ENCODE results near the gene FLOT1. TPM values are rescaled to one million over a fixed set of nuclear protein-coding genes. Genes with fewer than 3 reads are reported as not detected.

Gene FLOT1
- polyA plus RNA-seq, 3 donors, result 87.0 to 229 (median 221) TPM

DNA sequence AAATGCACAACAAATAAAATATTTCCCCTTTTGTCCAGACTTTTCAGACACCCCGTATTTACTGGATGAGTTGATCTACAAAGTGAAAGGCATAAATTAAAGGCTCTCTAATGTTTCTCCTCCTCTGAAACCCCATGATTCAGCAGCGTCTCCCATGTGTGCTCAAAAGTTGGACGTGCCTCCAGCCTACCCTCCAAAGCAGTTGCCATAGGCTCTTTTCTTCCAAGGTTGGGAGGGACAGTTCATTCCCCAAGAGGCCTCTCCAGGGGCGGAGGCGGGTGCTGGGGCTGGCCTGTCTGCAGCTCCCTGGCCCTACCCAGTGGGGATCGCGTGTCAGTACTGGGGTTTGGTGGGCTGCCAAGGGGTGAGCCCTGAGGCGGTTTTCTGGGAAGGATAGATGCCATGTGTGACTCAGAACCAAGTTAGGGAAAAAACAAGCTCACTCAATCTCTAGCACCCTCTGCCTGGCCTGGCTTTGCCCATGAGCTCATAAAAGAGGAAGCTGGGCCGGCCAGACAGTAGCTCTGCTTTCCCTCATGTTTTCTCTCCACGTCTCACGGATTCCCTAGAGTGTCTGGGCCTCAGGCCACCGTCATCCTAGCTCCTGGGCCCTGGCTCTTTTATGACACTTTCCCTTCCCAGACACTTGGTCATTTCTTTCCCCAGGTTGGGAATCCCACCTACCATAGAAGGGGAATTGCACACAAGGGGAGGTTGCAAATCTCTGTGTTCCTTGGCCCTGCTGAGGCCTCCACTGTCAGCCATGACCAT, 9.9 kb upstream of the FLOT1 start:
- 31 to 68% (median 35%) methylated on average over 12 of the region's 12 CpGs for WGBS, 3 donors
- H3K27ac ChIP-seq (ENCODE audit: low read depth, low read length), result peak overlapping the region; percentile 29

DNA sequence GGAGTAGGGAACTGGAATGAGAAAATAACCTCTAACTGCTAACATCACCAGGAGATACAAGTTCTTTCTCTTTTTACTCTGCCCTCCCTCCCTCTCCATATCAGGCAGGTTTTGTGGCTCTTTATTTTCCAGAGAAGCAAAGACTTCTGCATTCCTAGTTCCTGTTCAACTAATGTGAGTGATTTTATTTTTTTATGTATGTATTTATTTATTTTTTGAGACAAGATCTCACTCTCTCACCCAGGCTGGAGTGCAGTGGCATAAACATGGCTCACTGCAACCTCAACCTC, 7.8 kb upstream of the FLOT1 start:
- no peak overlapping the region for H3K27ac ChIP-seq (ENCODE audit: low read depth, low read length)

DNA sequence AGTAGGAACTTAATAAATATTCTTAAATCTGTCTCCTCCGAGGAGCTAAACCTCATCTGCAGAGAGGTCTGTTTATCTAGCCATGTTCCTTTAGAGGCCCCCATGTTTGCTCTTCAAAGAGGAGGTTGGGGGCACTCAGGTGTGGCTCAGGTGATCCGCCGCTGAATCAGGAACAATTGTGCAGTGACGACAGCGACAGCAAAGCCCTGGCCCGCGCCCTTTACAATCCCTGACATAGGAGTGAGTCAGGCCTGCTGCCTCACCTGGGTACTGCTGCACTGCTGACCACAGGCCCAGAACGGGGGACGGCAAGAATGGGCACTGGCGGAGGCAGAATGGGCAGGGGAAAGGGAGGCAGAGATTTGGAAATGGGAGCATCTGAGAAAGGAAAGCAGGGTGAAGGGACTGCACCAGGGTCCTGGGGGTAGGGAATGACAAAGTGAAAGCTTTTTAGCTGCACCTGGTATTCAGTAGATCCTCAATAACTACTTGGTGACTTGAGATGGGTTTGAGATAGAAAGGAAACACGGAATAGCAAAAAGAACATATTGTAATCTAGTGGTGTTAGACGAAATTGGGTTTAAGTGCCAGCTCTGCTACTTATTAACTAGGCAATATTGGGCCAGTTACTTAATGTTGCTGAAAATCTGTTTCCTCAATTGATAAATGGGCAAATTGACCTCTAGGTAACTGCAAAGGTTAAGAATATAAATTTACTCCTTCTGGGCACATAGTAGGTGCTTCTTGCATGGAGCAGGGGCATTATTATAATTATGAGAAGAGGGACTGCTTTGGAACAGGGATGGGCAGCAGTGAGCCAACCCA, 7.3 kb upstream of the FLOT1 start:
- WGBS, 3 donors, result 24 to 92% (median 86%) methylated on average over 12 of the region's 12 CpGs
- peak overlapping the region; percentile 52 for H3K27ac ChIP-seq (ENCODE audit: low read depth, low read length)

DNA sequence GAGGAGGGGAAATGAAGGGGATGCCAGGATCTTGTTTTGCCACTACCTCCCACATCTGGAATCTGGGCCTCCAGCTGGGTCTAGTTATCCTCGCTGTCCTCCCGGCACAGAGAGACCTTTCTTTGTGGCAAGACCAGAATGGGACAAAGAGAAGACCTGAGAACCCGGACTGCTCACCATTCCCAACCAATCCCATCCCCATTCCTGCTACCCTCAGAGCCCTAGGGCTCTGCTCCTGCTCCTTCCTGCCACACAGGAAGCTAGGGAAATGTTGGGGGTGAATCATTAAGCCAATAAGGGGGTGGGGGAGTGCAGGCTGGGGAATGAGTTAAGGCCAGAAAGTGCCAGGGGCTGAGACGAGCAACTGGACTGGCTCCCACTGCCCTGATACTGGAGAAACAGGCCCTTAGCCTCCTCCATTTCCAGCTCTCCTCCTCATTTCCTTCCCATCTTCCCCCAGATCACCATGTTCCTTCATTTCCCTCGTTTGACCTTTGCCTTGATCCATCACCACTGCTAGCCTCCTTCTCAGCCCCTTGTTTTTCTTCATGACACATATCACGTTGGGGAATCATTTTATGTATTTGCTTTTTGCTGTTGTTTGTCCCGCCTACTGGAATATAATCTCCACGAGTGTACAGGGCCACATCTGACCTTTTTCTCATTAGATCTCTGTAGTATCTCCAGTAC, 6.5 kb upstream of the FLOT1 start:
- WGBS, 3 donors, result 42 to 80% (median 76%) methylated on average over 8 of the region's 8 CpGs
- H3K27ac ChIP-seq (ENCODE audit: low read depth, low read length), result peak overlapping the region; percentile 52

DNA sequence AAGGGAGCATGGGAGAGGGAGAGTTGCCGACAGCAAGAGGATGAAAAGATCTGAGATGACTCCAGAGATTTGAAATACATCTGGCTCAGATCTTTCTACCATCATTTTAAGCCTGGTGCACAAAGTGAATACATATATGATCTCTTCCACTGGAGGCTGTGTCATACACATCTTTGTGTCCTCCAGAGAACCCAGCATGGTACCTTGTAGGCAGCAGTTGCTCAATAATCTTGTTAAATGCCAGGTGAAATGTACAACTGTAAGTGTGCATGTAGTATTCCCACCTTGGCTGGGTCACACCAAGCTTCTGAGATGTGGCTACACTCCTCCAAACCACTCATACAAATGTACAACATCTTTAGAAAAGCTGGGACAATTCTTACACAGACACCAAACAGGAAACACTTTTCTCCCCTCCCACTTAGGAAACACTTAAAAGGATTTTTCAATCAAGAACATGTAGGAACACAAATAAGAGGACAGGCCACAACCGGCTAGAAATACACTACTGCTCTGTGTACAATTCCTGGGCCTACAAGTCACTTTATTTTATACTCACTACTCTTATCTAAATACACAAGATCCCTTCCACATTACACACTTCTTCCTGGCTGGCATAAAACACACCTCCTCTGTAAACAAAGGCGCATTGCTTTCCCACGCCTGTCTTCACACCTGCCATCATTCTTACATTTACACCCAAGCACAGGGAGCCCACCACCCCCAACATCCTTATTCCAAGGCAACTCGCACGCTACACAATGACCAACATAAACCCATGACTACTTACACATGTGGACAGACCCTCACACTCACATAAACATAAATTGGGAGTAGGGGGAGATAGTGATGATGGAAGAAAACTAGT, 5.6 kb upstream of the FLOT1 start:
- H3K27ac ChIP-seq (ENCODE audit: low read depth, low read length), result no peak overlapping the region
- 51 to 80% (median 75%) methylated on average over 6 of the region's 6 CpGs for WGBS, 3 donors

DNA sequence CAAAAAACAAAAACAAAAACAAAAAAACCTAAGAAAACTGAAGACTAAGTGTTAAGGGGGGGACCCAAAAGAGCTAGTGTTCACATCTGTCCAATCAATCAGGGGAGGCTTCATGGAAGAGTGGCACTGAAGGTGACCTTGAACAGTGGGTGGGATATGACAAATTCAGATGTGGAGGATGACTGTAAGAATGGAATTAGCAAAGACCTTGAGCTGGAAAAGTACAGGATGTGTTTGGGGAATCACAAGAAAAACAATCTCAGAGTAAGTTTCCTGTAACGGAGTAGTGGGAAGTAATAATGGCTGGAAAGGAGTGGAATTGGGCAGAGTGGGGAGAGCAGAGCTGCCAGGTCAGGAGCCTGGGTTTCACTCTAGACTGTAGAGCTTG, 4.8 kb upstream of the FLOT1 start:
- H3K27ac ChIP-seq (ENCODE audit: low read depth, low read length), result no peak overlapping the region
- 66 to 80% (median 71%) methylated on average over 1 of the region's 1 CpG for WGBS, 3 donors

DNA sequence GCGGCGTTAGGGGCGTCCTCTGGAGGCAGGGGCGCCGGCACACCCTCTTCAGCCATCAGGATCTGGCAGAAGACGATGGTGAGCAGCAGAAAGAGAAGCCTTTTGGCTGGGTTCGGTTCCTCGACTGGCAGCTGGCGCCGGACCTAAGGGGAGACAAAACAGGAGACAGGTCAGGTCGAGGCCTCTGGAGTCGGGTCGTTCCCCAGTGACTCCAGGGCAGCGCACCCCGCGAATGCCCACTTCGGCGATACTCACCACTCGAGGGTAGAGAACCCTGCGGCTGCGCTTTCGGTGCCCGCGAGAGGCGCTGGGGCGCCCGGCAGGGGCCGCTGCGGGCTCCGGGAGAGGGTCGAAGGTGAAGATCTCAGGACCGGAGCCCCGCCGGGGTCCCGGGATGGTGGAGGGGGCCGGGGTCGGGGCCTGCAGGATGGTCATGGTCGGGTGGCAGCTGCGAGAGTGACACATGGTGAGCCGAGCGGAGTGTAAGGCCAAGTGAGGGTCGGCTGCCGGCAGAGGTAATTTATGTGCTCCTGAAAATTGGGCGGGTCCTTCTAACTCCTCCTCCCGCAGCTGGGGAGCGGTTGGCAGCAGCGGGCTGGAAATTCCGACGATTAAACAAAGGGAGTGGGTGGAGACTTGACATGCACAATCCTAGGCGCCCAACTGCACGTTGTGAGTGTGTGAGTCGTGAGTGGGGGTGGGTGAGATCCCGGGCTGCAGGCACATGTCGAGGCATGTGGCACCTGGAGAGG, 1.7 kb upstream of the FLOT1 start, which contains the start of gene IER3:
Gene IER3 (minus strand): TSS at position 494 of the 752 bp plus-strand sequence. CDS start 29 bp downstream, at position 465.
- peak within 1 kb of the TSS; percentile 92 for H3K27ac ChIP-seq (ENCODE audit: low read depth, low read length)
- WGBS, 3 donors, result 1 to 2% (median 1%) methylated on average over 54 of the region's 54 CpGs

DNA sequence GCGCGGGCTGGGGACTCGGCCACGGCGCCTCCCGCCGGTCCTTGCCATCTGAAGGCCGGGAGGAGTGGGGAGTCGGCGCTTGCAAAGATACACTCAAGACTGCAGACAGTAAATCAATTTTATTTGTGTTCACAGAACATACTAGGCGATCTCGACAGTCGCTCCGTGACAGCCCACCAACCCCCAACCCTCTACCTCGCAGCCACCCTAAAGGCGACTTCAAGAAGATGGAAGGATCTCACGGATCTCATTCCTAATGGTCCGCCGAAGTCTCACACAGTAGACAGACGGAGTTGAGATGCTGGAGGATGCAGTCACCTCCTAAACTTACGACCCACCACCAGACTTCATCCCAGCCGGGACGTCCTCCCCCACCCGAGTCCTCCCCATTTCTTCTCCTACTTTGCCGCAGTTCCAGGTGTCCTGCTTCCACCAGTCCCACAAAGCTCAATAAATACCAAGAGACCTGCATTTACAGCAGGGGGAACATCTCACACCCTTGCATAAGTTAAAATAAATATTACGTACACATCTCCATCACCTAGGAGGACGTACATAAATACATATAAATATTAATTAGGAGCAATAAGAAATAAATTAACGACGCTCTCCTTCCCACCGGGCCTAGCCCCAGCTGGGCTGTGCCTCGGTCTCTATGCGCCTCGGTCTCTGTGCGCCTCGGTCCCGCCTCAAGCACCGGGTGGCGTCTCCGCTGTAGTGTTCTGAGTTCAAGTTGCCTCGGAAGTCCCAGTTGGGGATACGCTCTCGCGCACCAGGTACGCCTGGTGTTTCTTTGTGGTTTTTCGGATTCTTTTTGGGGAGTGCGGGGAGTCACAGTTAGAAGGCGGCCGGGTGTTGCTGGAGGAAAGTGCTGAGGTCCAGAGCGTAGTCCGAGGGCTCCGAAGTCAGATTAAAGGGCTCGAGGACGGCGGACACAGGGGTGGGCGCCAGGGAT, 889 bp upstream of the FLOT1 start:
- 6 to 8% (median 8%) methylated on average over 54 to 55 of the region's 55 CpGs for WGBS, 3 donors

DNA sequence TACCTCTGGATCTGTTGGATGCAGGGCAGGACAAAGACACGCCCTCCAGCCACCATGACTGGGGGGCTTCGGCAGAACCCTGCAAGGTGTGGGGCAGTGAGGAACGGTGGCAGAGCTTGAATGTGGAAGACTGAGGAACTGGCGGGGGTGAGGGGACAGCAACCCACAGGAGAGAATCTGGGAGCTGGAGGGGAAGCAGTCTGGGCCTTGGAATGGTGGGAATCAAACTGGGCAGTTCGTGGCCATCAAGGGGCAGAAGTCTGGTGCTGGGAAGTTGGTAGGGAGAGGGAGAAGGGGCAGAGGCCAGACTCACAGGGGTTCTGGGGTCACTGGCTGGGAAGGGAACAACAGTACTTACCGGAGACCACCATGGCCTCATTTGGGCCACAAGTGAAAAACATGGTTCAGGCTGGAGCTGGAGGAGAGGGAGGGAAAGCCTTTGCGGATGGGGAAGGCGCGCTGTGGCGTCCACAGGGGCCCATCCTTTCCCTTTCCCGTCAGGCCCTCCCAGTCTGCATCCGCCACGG, 635 bp downstream of the FLOT1 start:
- 3 to 11% (median 10%) methylated on average over 11 to 13 of the region's 13 CpGs for WGBS, 3 donors
- peak overlapping the region; percentile 91 for H3K27ac ChIP-seq (ENCODE audit: low read depth, low read length)

More for the DNA sequence above, 889 bp upstream of the FLOT1 start:
- H3K27ac ChIP-seq (ENCODE audit: low read depth, low read length), result peak overlapping the region; percentile 92

DNA sequence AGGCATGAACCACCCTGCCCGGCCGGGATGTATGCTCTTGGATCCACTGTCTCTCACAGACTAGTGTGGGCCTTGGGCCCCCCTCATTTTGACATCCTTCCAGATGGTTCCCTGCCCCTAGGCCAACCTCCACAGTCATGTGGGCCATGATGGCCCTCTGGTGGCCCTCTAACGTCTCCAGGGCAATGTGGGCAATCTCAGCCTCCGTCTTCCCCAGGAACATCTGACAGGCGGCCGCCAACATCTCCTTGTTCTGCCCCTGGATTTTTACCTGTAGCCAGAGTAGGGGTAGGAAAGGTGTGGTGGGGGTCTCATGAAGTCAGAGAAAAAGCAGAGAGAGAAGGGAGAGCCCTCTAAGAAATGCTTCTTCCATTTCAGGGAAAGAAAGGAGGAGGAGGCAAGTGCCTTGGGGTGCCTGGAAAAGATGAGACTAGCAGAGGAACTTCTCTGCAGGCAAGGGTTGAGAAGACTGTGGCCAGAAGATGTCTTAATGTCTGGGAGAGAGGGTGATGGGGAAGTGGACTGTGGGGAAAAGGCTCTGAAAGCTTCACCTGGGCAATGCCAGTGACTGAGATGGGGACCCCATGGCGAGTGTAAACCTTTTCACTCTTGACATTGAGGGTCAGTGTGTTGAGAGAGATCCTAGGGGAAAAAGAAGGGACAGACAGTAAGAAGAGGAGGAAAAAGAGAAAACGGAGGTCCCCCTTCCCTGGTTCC, 1.3 kb downstream of the FLOT1 start:
- WGBS, 3 donors, result 70 to 74% (median 70%) methylated on average over 8 of the region's 8 CpGs
- H3K27ac ChIP-seq (ENCODE audit: low read depth, low read length), result peak overlapping the region; percentile 91

DNA sequence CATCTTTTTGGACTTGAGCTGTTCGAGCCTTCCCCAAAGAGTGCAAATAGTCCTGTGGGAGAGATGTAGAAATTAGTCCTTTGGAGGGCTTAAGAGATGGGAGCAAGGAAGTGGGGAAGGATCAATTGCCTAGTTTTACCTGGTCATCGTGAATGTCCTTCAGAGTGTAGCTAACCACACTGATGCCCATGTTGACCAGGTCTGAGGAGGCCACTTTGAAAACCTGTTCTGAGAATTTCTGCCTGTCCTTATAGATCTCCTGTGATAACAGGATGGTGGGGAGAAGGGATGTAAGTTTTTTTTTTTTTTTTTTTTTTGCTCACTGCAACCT, 2.0 kb downstream of the FLOT1 start:
- WGBS, 3 donors, result 92 to 97% (median 95%) methylated on average over 2 of the region's 2 CpGs
- no peak overlapping the region for H3K27ac ChIP-seq (ENCODE audit: low read depth, low read length)

DNA sequence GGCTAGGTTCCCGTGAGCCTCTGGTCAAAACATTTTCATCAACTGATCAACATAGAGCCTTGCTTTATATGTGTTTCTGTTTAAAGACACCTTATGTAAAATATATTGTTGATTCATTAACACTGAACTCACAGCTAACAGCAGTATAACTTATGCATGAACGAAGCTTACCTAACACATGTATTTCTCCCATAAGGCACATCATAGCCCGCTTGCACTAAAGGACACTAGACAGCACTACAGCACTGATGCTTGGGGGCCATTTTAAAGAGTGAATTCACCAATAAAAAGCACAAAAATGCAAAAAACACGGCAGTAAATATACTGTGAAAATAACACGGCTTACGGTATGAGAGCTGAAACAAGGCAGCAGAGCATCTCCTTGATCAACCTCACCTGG, 4.0 kb downstream of the FLOT1 start:
- WGBS, 3 donors, result 80 to 90% (median 89%) methylated on average over 6 of the region's 6 CpGs
- H3K27ac ChIP-seq (ENCODE audit: low read depth, low read length), result no peak overlapping the region

DNA sequence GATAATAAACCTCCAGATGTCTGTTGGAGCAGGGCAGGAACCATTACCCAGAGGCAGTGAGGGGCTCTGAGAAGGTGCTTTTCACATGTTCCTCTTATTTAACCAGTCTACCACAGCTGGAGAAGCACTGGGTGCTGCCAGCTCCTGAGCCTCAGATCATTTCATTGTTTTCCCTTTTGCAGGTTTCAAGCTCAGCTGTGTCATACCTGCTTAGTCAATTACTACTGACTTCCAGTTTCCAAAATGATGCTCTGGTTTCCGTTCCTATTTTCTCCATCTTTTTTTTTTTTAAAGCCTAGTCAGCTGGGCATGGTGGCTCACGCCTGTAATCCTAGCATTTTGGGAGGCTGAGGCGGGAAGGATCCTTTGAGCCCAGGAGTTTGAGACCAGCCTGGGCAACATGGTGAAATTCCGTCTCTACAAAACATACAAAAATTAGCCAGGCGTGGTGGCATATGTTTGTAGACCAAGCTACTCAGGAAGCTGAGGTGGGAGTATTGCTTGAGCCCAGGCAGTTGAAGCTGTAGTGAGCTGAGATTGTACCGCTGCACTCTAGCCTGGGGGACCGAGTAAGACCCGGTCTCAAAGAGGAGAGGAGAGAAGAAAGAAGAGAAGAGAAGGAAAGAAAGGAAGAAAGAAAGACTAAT, 6.7 kb downstream of the FLOT1 start:
- H3K27ac ChIP-seq (ENCODE audit: low read depth, low read length), result no peak overlapping the region
- 83 to 89% (median 85%) methylated on average over 8 of the region's 8 CpGs for WGBS, 3 donors

DNA sequence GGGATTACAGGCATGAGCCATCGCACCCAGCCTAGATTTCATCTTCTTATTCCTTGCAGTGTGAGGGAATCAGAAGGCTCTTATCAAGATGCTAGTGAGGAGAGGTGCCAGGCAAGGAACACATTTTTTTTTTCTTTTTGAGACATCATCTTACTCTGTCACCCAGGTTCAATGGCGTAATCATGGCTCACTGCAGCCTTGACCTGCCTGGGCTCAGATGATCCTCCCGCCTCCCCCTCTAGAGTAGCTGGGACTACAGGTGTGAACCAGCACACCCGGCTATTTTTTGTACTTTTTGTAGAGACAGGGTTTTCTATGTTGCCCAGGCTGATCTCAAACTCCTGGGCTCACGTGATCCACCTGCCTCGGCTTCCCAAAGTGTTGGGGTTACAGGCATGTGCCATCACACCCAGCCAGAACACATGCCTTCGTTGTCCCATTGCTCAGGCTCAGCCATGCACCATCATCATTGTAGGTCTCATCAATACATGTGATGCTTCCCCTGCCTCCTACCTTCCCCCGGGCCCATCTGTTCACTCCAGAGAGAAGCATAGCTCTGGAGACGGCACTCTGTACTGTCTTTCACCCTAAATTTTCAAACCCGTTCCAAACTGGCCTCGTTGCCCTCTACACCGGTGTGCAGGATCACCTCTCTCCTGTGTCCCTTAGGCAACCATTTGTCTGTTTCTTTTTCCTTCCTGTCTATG, 10.1 kb downstream of the FLOT1 start:
- 90 to 95% (median 95%) methylated on average over 12 of the region's 12 CpGs for WGBS, 3 donors
- no peak overlapping the region for H3K27ac ChIP-seq (ENCODE audit: low read depth, low read length)

All from adipose tissue (tissue), 3 donors.